GM19239 (cell line): ENCODE results near the gene ZCWPW2.

Experiments used
- DNase-seq: peaks from one replicate; pipeline ENCODE4 v3.0.0; 2011; ENCODE audit warnings: low spot score; ENCODE audit not compliant: insufficient read length
- FAIRE-seq: peaks from 2 replicates; lab custom pipeline; 2011; peaks lifted over from hg19 to GRCh38; lab: Jason Lieb, UNC

Gene ZCWPW2

GRCh38 chr3:28556195-28556594, 207.7 kb downstream of the ZCWPW2 start:
- DNase-seq = no peak
- FAIRE-seq = no peak

- no peak for DNase-seq
- FAIRE-seq = no peak
Observed at GRCh38 chr3:28564211-28564610, 215.7 kb downstream of the ZCWPW2 start.

GRCh38 chr3:28569357-28569756, 220.8 kb downstream of the ZCWPW2 start:
- FAIRE-seq = no peak
- no peak for DNase-seq

GRCh38 chr3:28574036-28574435, 225.5 kb downstream of the ZCWPW2 start:
- DNase-seq (no peak), FAIRE-seq (no peak)

GRCh38 chr3:28575100-28575745, 226.7 kb downstream of the ZCWPW2 start:
- FAIRE-seq = no peak
- DNase-seq = no peak
